Bone marrow (tissue), 2 donors: ENCODE data around the gene EFTUD2.

ENCODE experiments used
- DNase-seq, 2 donors: peaks; one replicate each; lab custom pipeline; 2025; lab: John Stamatoyannopoulos, UW

Gene EFTUD2

GRCh38 chr17:44887971-44888954 is 11.0 kb downstream of the EFTUD2 start:
- peak in 1 of 2 donors; percentile 16 for DNase-seq

- no peak for DNase-seq
These were observed 12.2 kb downstream of the EFTUD2 start for GRCh38 chr17:44887016-44887415.

- no peak for DNase-seq
These were observed 14.3 kb downstream of the EFTUD2 start for GRCh38 chr17:44884941-44885340.

GRCh38 chr17:44881145-44881544 is 18.1 kb downstream of the EFTUD2 start:
- DNase-seq, result no peak

- DNase-seq, result no peak
These were observed 19.2 kb downstream of the EFTUD2 start for GRCh38 chr17:44880062-44880461.

- no peak for DNase-seq
These were observed 19.9 kb downstream of the EFTUD2 start for GRCh38 chr17:44879376-44879775.

- no peak for DNase-seq
These were observed 20.5 kb downstream of the EFTUD2 start for GRCh38 chr17:44878627-44879221.

- DNase-seq, result no peak
These were observed 22.1 kb downstream of the EFTUD2 start for GRCh38 chr17:44877121-44877520.

- DNase-seq, result no peak
These were observed 23.5 kb downstream of the EFTUD2 start for GRCh38 chr17:44875761-44876160.

- no peak for DNase-seq
These were observed 27.0 kb downstream of the EFTUD2 start for GRCh38 chr17:44872131-44872768.

- DNase-seq, result no peak
These were observed 27.7 kb downstream of the EFTUD2 start for GRCh38 chr17:44871556-44871955.

- no peak for DNase-seq
These were observed 31.4 kb downstream of the EFTUD2 start for GRCh38 chr17:44867841-44868240.

GRCh38 chr17:44865931-44866330 is 33.3 kb downstream of the EFTUD2 start:
- no peak for DNase-seq

GRCh38 chr17:44865231-44865660 is 34.0 kb downstream of the EFTUD2 start:
- DNase-seq, result peak; percentile 8 to 34

- no peak for DNase-seq
These were observed 34.4 kb downstream of the EFTUD2 start for GRCh38 chr17:44864831-44865230.

GRCh38 chr17:44863061-44863918 is 36.0 kb downstream of the EFTUD2 start:
- DNase-seq, result no peak

GRCh38 chr17:44862278-44862914 is 36.8 kb downstream of the EFTUD2 start:
- no peak for DNase-seq

GRCh38 chr17:44859701-44860100 is 39.5 kb downstream of the EFTUD2 start:
- DNase-seq, result no peak

- DNase-seq, result no peak
These were observed 45.1 kb downstream of the EFTUD2 start for GRCh38 chr17:44854192-44854591.

- DNase-seq, result no peak
These were observed 48.6 kb downstream of the EFTUD2 start for GRCh38 chr17:44850612-44851011.

- no peak for DNase-seq
These were observed 49.2 kb downstream of the EFTUD2 start for GRCh38 chr17:44850025-44850424.
